ENCODE data around the gene LRMDA. TPM values are rescaled to one million over a fixed set of nuclear protein-coding genes. Genes with fewer than 3 reads are reported as not detected.
A peak's percentile ranks its signal among the peaks of the same experiment; 100 is the strongest.

LRMDA gene
- total RNA-seq, 6 donors from 2014 or later: 12.8 to 185 (median 18.1) TPM

DNA sequence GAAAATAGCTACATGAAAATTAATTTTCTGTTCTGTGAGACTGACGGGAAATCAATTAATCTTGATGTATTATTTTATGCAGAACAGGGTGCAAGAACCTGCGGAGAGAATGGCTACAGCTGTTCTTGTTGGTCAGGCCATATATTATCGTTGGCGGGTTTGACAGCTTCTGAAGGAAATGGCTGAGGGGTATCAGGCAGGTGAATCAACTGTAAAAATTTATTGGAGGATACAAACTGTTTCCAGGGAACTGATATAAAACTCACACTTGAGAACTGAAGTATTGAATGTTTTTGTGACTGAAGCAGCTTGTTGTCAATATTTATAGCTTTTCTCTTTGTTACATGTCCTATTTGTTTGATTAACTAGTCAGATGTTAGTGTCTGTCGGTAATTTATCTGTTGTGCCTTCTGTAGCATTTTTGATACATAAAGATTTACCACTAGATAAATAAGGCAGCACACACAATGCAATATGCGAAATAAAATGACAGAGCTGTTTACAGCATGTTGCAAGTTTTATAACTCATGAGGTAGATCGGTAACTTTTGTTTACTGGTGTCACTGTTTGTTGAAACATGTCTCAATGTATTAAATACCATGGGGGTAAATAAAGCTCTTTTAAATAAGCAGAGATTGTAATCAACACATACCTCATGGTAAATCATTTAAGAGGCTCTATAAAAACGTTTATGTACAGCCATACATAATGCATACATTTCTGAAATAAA is 308.2 kb downstream of the LRMDA start:
- WGBS, 2 donors: 75 to 78% methylated on average over 8 of the region's 8 CpGs

GRCh38 chr10:75740541-75740940 is 309.1 kb downstream of the LRMDA start:
- DNase-seq: no peak
- WGBS, 2 donors: 100% methylated on average over 1 of the region's 1 CpG
- TF ChIP-seq POLR2A (IDR thresholded peaks at IDR 0.05) (no peak), EP300 (IDR thresholded peaks at IDR 0.05) (no peak), POLR2AphosphoS5 (IDR thresholded peaks at IDR 0.05) (no peak)
- TF ChIP-seq, protein P1, sequence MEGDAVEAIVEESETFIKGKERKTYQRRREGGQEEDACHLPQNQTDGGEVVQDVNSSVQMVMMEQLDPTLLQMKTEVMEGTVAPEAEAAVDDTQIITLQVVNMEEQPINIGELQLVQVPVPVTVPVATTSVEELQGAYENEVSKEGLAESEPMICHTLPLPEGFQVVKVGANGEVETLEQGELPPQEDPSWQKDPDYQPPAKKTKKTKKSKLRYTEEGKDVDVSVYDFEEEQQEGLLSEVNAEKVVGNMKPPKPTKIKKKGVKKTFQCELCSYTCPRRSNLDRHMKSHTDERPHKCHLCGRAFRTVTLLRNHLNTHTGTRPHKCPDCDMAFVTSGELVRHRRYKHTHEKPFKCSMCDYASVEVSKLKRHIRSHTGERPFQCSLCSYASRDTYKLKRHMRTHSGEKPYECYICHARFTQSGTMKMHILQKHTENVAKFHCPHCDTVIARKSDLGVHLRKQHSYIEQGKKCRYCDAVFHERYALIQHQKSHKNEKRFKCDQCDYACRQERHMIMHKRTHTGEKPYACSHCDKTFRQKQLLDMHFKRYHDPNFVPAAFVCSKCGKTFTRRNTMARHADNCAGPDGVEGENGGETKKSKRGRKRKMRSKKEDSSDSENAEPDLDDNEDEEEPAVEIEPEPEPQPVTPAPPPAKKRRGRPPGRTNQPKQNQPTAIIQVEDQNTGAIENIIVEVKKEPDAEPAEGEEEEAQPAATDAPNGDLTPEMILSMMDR (IDR thresholded peaks at IDR 0.05): no peak
- Histone ChIP-seq H3K27ac (no peak overlapping the region), H3K9me3 (peaks cover 0 to 4% (median 0%) of the 10 kb centered on the region in 4 donors), H3K4me3 (no peak overlapping the region), H3K27me3 (no peaks in the 10 kb centered on the region), H3K4me1 (peaks cover 0 to 4% (median 0%) of the 10 kb centered on the region in 4 donors), H3K36me3 (no peaks in the 10 kb centered on the region)
- ATAC-seq (ENCODE audit: low FRiP score in 2 of 2): no peak

More for the DNA sequence above, 308.2 kb downstream of the LRMDA start:
- no peak overlapping the region for H3K4me3 ChIP-seq
- H3K4me1 ChIP-seq: peaks cover 0 to 4% (median 0%) of the 10 kb centered on the region in 4 donors
- H3K27me3 ChIP-seq: no peaks in the 10 kb centered on the region
- no peaks in the 10 kb centered on the region for H3K36me3 ChIP-seq
- no peak for TF ChIP-seq EP300 (IDR thresholded peaks at IDR 0.05)
- TF ChIP-seq, protein P1 (IDR thresholded peaks at IDR 0.05): no peak
- ATAC-seq (ENCODE audit: low FRiP score in 2 of 2): no peak
- DNase-seq: no peak
- no peak overlapping the region for H3K27ac ChIP-seq
- H3K9me3 ChIP-seq: peaks cover 0 to 4% (median 0%) of the 10 kb centered on the region in 4 donors

DNA sequence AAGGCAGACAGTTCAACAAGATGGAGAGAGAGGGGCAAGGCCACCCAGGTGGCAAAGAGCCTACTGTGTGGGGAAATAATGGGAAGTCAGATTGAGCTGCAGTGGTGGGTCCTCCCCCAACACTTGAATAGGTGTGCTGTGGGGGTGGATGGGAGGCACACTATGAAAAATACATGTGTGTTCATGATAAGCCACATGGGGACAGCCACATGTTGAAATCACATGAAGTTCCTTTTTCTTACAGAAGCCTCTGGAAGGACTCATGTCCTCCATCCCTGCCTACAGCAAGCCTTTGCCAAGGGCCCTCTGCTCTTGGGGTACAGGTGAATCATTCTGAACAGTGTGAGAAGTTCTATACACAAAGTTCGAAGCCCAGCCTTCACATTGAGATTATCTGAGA is 310.9 kb downstream of the LRMDA start:
- no peak for ATAC-seq (ENCODE audit: low FRiP score in 2 of 2)
- Histone ChIP-seq H3K27me3 (no peaks in the 10 kb centered on the region), H3K36me3 (no peaks in the 10 kb centered on the region), H3K4me1 (peaks cover 0 to 4% (median 0%) of the 10 kb centered on the region in 4 donors), H3K4me3 (no peak overlapping the region), H3K27ac (no peak overlapping the region), H3K9me3 (peaks cover 0 to 4% (median 0%) of the 10 kb centered on the region in 4 donors)
- no peak for DNase-seq
- 96 to 100% methylated on average over 1 of the region's 1 CpG for WGBS, 2 donors
- TF ChIP-seq, protein P1 (IDR thresholded peaks at IDR 0.05): no peak
- no peak for TF ChIP-seq EP300 (IDR thresholded peaks at IDR 0.05)
- no peak for TF ChIP-seq POLR2AphosphoS5 (IDR thresholded peaks at IDR 0.05)
- no peak for TF ChIP-seq POLR2A (IDR thresholded peaks at IDR 0.05)

GRCh38 chr10:75743291-75743778 is 311.9 kb downstream of the LRMDA start:
- Histone ChIP-seq H3K4me1 (peaks cover 0 to 4% (median 0%) of the 10 kb centered on the region in 4 donors), H3K27ac (peak overlapping the region in 1 of 4 donors; percentile 1), H3K36me3 (no peaks in the 10 kb centered on the region), H3K27me3 (no peaks in the 10 kb centered on the region), H3K4me3 (no peak overlapping the region), H3K9me3 (peaks cover 0 to 4% (median 0%) of the 10 kb centered on the region in 4 donors)
- whole genome bisulfite sequencing, 2 donors: 46 to 48% methylated on average over 9 of the region's 9 CpGs
- DNase-seq (no peak), ATAC-seq (ENCODE audit: low FRiP score in 2 of 2) (no peak)
- TF ChIP-seq, protein P1 (IDR thresholded peaks at IDR 0.05): no peak
- no peak for TF ChIP-seq POLR2A (IDR thresholded peaks at IDR 0.05)

DNA sequence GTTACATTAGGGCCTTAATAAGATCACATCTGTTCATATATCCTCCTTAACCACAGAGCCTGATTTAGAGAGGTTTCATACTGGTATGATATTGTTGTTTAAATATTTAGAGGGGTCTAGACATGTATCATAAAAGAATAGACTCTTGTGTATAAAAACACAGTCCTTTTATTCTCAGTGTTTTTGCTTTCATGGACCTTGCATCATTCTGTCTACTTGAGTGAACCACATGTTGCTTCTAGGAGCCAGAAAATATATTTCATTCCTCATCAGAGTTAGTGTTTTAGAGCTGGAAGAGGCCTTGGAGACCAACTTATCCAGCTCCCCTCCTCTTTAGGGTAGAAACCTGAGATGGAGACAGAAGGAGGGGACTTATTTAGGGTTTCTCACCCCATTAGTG is 312.8 kb downstream of the LRMDA start:
- Histone ChIP-seq H3K4me3 (no peak overlapping the region), H3K36me3 (no peaks in the 10 kb centered on the region), H3K27ac (no peak overlapping the region), H3K9me3 (peaks cover 0 to 4% (median 0%) of the 10 kb centered on the region in 4 donors), H3K27me3 (no peaks in the 10 kb centered on the region), H3K4me1 (peaks cover 0 to 4% (median 0%) of the 10 kb centered on the region in 4 donors)
- no peak for ATAC-seq (ENCODE audit: low FRiP score in 2 of 2)
- TF ChIP-seq POLR2A (IDR thresholded peaks at IDR 0.05) (no peak), POLR2AphosphoS5 (IDR thresholded peaks at IDR 0.05) (no peak), EP300 (IDR thresholded peaks at IDR 0.05) (no peak)
- TF ChIP-seq, protein P1 (IDR thresholded peaks at IDR 0.05): no peak
- no peak for DNase-seq
